Trophoblast cell (in vitro differentiated cells and primary cell): ENCODE data around the gene HIVEP1.

Source experiments
- DNase-seq, 2 donors: peaks; one replicate each; pipeline ENCODE4 v3.0.0-alpha.2; 2016
- H2AFZ ChIP-seq: 2 replicates; pipeline ENCODE4 v1.6.1; 2013; ENCODE audit warnings: low read length, moderate library complexity, mild to moderate bottlenecking; ENCODE audit not compliant: insufficient read depth, poor library complexity
- H2AK5ac ChIP-seq: 2 replicates; pipeline ENCODE4 v1.6.1; 2013; ENCODE audit warnings: mild to moderate bottlenecking, low read length
- H2BK120ac ChIP-seq: 2 replicates; pipeline ENCODE4 v1.6.1; 2013; ENCODE audit warnings: low read length, mild to moderate bottlenecking, moderate library complexity; ENCODE audit not compliant: insufficient read depth, poor library complexity
- H2BK12ac ChIP-seq: 2 replicates; pipeline ENCODE4 v1.6.1; 2013; ENCODE audit warnings: mild to moderate bottlenecking, low read length, moderate library complexity
- H2BK5ac ChIP-seq: 2 replicates; pipeline ENCODE4 v1.6.1; 2013; ENCODE audit warnings: low read length, low read depth, moderate library complexity, mild to moderate bottlenecking; ENCODE audit not compliant: poor library complexity
- H3K14ac ChIP-seq: 2 replicates; pipeline ENCODE4 v1.6.1; 2013; ENCODE audit warnings: mild to moderate bottlenecking, low read length
- H3K18ac ChIP-seq: 2 replicates; pipeline ENCODE4 v1.6.1; 2013; ENCODE audit warnings: mild to moderate bottlenecking, low read length
- H3K23ac ChIP-seq: 2 replicates; pipeline ENCODE4 v1.6.1; 2013; ENCODE audit warnings: low read length
- H3K27ac ChIP-seq: 2 replicates; pipeline ENCODE4 v1.5.1; 2013; ENCODE audit warnings: low read depth, mild to moderate bottlenecking, inconsistent platforms, low read length, moderate library complexity
- H3K27me3 ChIP-seq: 2 replicates; pipeline ENCODE4 v1.6.1; 2013; ENCODE audit warnings: inconsistent platforms, mild to moderate bottlenecking, low read length, moderate library complexity; ENCODE audit not compliant: insufficient read depth
- H3K36me3 ChIP-seq, 2 experiments: 1 replicate in 1 of 2; 2 replicates in 1 of 2; pipeline ENCODE4 v1.6.1; 2013; ENCODE audit warnings: low read length in 2 of 2, mild to moderate bottlenecking in 2 of 2, moderate library complexity in 1 of 2; ENCODE audit not compliant: insufficient read depth in 2 of 2, control insufficient read depth in 1 of 2
- H3K4ac ChIP-seq: 2 replicates; pipeline ENCODE4 v1.6.1; 2013; ENCODE audit warnings: low read depth, mild to moderate bottlenecking, low read length, moderate library complexity
- H3K4me1 ChIP-seq, 2 experiments: 1 replicate in 1 of 2; 2 replicates in 1 of 2; pipeline ENCODE4 v1.6.1; 2013; ENCODE audit warnings: low read length in 2 of 2, mild to moderate bottlenecking in 2 of 2, moderate library complexity in 1 of 2; ENCODE audit not compliant: insufficient read depth in 2 of 2, control insufficient read depth in 1 of 2
- H3K4me2 ChIP-seq: 2 replicates; pipeline ENCODE4 v1.6.1; 2013; ENCODE audit warnings: inconsistent platforms, mild to moderate bottlenecking, low read length, moderate library complexity
- H3K4me3 ChIP-seq: 2 replicates; pipeline ENCODE4 v1.5.1; 2013; ENCODE audit warnings: mild to moderate bottlenecking, low read depth, low read length, inconsistent platforms
- H3K79me1 ChIP-seq: one replicate; pipeline ENCODE4 v1.6.1; 2013; ENCODE audit warnings: low read length
- H3K79me2 ChIP-seq: 2 replicates; pipeline ENCODE4 v1.6.1; 2013; ENCODE audit warnings: low read length, mild to moderate bottlenecking; ENCODE audit not compliant: control insufficient read depth, insufficient read depth, poor library complexity
- H3K9ac ChIP-seq: 2 replicates; pipeline ENCODE4 v1.6.1; 2013; ENCODE audit warnings: mild to moderate bottlenecking, low read length
- H3K9me3 ChIP-seq: 2 replicates; pipeline ENCODE4 v1.6.1; 2013; ENCODE audit warnings: low read depth, mild to moderate bottlenecking, control low read depth, inconsistent platforms, low read length; ENCODE audit not compliant: insufficient read depth
- H4K12ac ChIP-seq: 2 replicates; pipeline ENCODE4 v1.6.1; 2013; ENCODE audit warnings: low read depth, mild to moderate bottlenecking, low read length, moderate library complexity
- H4K8ac ChIP-seq: 2 replicates; pipeline ENCODE4 v1.6.1; 2013; ENCODE audit warnings: low read depth, mild to moderate bottlenecking, low read length, moderate library complexity
- H4K91ac ChIP-seq: one replicate; pipeline ENCODE4 v1.6.1; 2013; ENCODE audit warnings: low read depth, mild to moderate bottlenecking, low read length, moderate library complexity
- WGBS: extraction: QIAGEN DNeasy Blood & Tissue Kit; methylation state at CpG from one replicate; pipeline ENCODE4 v1.1.7; 2013; ENCODE audit warnings: missing lambda C conversion rate; ENCODE audit not compliant: insufficient read length, insufficient coverage; ENCODE audit errors: extremely low coverage; 5-methylcytosine and 5-hydroxymethylcytosine counted together

Gene HIVEP1

GRCh38 chr6:12132351-12133222, 120.5 kb downstream of the HIVEP1 start:
- H3K18ac ChIP-seq, result no peak overlapping the region
- H3K4me3 ChIP-seq, result no peak overlapping the region
- no peak overlapping the region for H3K4ac ChIP-seq
- no peak overlapping the region for H4K12ac ChIP-seq
- no peak overlapping the region for H3K9ac ChIP-seq
- no peaks in the 10 kb centered on the region for H3K27me3 ChIP-seq
- no peak overlapping the region for H2BK12ac ChIP-seq
- H2BK5ac ChIP-seq, result no peak overlapping the region
- H3K9me3 ChIP-seq, result no peaks in the 10 kb centered on the region
- H3K27ac ChIP-seq, result no peak overlapping the region
- H4K91ac ChIP-seq, result no peak overlapping the region
- no peak overlapping the region for H2AK5ac ChIP-seq
- no peak overlapping the region for H3K4me2 ChIP-seq
- H4K8ac ChIP-seq, result no peak overlapping the region
- peaks cover 2% of the 10 kb centered on the region in 2 experiments for H3K36me3 ChIP-seq
- H3K23ac ChIP-seq, result no peak overlapping the region
- H2BK120ac ChIP-seq, result no peak overlapping the region
- H3K14ac ChIP-seq, result no peak overlapping the region
- no CpG with 5 or more reads among the region's 4 CpGs for WGBS
- no peaks in the 10 kb centered on the region for H3K79me1 ChIP-seq
- no peaks in the 10 kb centered on the region for H3K4me1 ChIP-seq
- H2AFZ ChIP-seq, result no peak overlapping the region
- H3K79me2 ChIP-seq, result no peaks in the 10 kb centered on the region
- no peak for DNase-seq

- Histone ChIP-seq H4K91ac (no peak overlapping the region), H2AFZ (no peak overlapping the region), H2BK5ac (no peak overlapping the region), H3K27me3 (no peaks in the 10 kb centered on the region), H2BK12ac (no peak overlapping the region), H3K36me3 (peaks cover 12 to 13% of the 10 kb centered on the region in 2 experiments), H2BK120ac (no peak overlapping the region), H3K27ac (no peak overlapping the region), H3K79me2 (no peaks in the 10 kb centered on the region), H2AK5ac (no peak overlapping the region), H4K12ac (no peak overlapping the region), H3K4me3 (no peak overlapping the region), H3K23ac (no peak overlapping the region), H3K14ac (no peak overlapping the region), H3K4me2 (no peak overlapping the region), H3K9me3 (peaks cover 6% of the 10 kb centered on the region), H4K8ac (no peak overlapping the region), H3K4ac (no peak overlapping the region), H3K79me1 (no peaks in the 10 kb centered on the region), H3K18ac (no peak overlapping the region), H3K9ac (no peak overlapping the region), H3K4me1 (no peaks in the 10 kb centered on the region)
- no CpG with 5 or more reads among the region's 1 CpG for WGBS
- no peak for DNase-seq
These were observed 122.5 kb downstream of the HIVEP1 start for GRCh38 chr6:12134581-12134980.

- Histone ChIP-seq H3K79me2 (no peaks in the 10 kb centered on the region), H3K14ac (no peak overlapping the region), H2BK5ac (no peak overlapping the region), H3K27ac (no peak overlapping the region), H4K12ac (no peak overlapping the region), H3K4me3 (no peak overlapping the region), H3K4ac (no peak overlapping the region), H2BK120ac (no peak overlapping the region), H3K23ac (no peak overlapping the region), H3K9ac (no peak overlapping the region), H2AFZ (no peak overlapping the region), H4K91ac (no peak overlapping the region), H4K8ac (no peak overlapping the region), H3K36me3 (peaks cover 16 to 17% of the 10 kb centered on the region in 2 experiments), H3K27me3 (no peaks in the 10 kb centered on the region), H2AK5ac (no peak overlapping the region), H3K4me2 (no peak overlapping the region), H3K4me1 (no peaks in the 10 kb centered on the region), H3K9me3 (peaks cover 9% of the 10 kb centered on the region), H3K79me1 (no peaks in the 10 kb centered on the region), H2BK12ac (no peak overlapping the region), H3K18ac (no peak overlapping the region)
- WGBS, result no CpG with 5 or more reads among the region's 2 CpGs
- DNase-seq, result no peak
These were observed 122.9 kb downstream of the HIVEP1 start for GRCh38 chr6:12134991-12135390.

- H2AK5ac ChIP-seq, result no peak overlapping the region
These were observed 124.8 kb downstream of the HIVEP1 start for GRCh38 chr6:12136905-12137304.

More at GRCh38 chr6:12136905-12137304, 124.8 kb downstream of the HIVEP1 start:
- Histone ChIP-seq H2BK5ac (no peak overlapping the region), H3K4ac (no peak overlapping the region), H3K14ac (no peak overlapping the region), H3K27ac (no peak overlapping the region), H3K4me1 (no peaks in the 10 kb centered on the region), H3K9ac (no peak overlapping the region), H4K8ac (no peak overlapping the region), H3K4me2 (no peak overlapping the region), H3K18ac (no peak overlapping the region), H3K4me3 (no peak overlapping the region), H3K79me1 (no peaks in the 10 kb centered on the region), H3K79me2 (no peaks in the 10 kb centered on the region), H3K9me3 (peaks cover 10% of the 10 kb centered on the region), H3K23ac (no peak overlapping the region), H3K36me3 (peaks cover 16 to 19% of the 10 kb centered on the region in 2 experiments), H2AFZ (no peak overlapping the region), H2BK120ac (no peak overlapping the region), H2BK12ac (no peak overlapping the region), H4K12ac (no peak overlapping the region), H4K91ac (no peak overlapping the region), H3K27me3 (no peaks in the 10 kb centered on the region)
- DNase-seq, result no peak
- no CpG with 5 or more reads among the region's 4 CpGs for WGBS
